ENCODE data around the gene IGSF22. TPM values are rescaled to one million over a fixed set of nuclear protein-coding genes. Genes with fewer than 3 reads are reported as not detected.

Gene IGSF22
- total and polyA plus RNA-seq, 2 of the 8 experiments (the other 6 are each of a cell fraction or from before 2014, with no cell fraction given), result 0.14 TPM; not detected in 1

- TF ChIP-seq SAP30 (IDR thresholded peaks at IDR 0.05; ENCODE audit: insufficient read depth, insufficient replicate concordance, low read length) (no peak), SRF (IDR thresholded peaks at IDR 0.05; ENCODE audit: low read depth, low read length) (no peak), CHD1 (IDR thresholded peaks at IDR 0.05; ENCODE audit: low read depth, low read length) (no peak)
Measured at GRCh38 chr11:18752502-18752901, 26.5 kb upstream of the IGSF22 start (continued).
